H9 (cell line): Measurements from ENCODE around the gene RAD17. TPM values are rescaled to one million over a fixed set of nuclear protein-coding genes. Genes with fewer than 3 reads are reported as not detected.
"Not testable (repeated sequence)": the region's sequence is repeated elsewhere in the genome, so short reads cannot be mapped to it uniquely, and the experiment has no call there.

Experiments
- DNase-seq: peaks from one replicate; pipeline ENCODE4 v3.0.0-alpha.2; 2017
- H2AFZ ChIP-seq: one replicate; pipeline ENCODE4 v1.6.1; 2013; ENCODE audit warnings: mild to moderate bottlenecking, low read length, control low read depth, moderate library complexity
- H2AK5ac ChIP-seq: 2 replicates; pipeline ENCODE4 v1.6.1; 2013; ENCODE audit warnings: low read length, control low read depth, mixed read lengths; ENCODE audit not compliant: insufficient read length
- H2BK120ac ChIP-seq: one replicate; pipeline ENCODE4 v1.6.1; 2013; ENCODE audit warnings: low read depth, mild to moderate bottlenecking, low read length, control low read depth, inconsistent platforms; ENCODE audit not compliant: poor library complexity, severe bottlenecking
- H2BK12ac ChIP-seq: 2 replicates; pipeline ENCODE4 v1.6.1; 2013; ENCODE audit warnings: low read length, control low read depth, mixed read lengths, low read depth; ENCODE audit not compliant: insufficient read length
- H2BK15ac ChIP-seq: 2 replicates; pipeline ENCODE4 v1.6.1; 2013; ENCODE audit warnings: low read depth, low read length, control low read depth
- H2BK20ac ChIP-seq: one replicate; pipeline ENCODE4 v1.6.1; 2013; ENCODE audit warnings: low read depth, mild to moderate bottlenecking, low read length, control low read depth, inconsistent platforms; ENCODE audit not compliant: poor library complexity, severe bottlenecking
- H2BK5ac ChIP-seq: 2 replicates; pipeline ENCODE4 v1.6.1; 2013; ENCODE audit warnings: low read length, control low read depth, mixed read lengths; ENCODE audit not compliant: insufficient read length
- H3K14ac ChIP-seq: 2 replicates; pipeline ENCODE4 v1.6.1; 2013; ENCODE audit warnings: low read length, control low read depth; ENCODE audit not compliant: insufficient read depth
- H3K18ac ChIP-seq: 2 replicates; pipeline ENCODE4 v1.6.1; 2013; ENCODE audit warnings: low read depth, mild to moderate bottlenecking, mixed read lengths, low read length, control low read depth; ENCODE audit not compliant: insufficient read length
- H3K23ac ChIP-seq: 2 replicates; pipeline ENCODE4 v1.6.1; 2013; ENCODE audit warnings: low read length, control low read depth, mixed read lengths, low read depth; ENCODE audit not compliant: insufficient read length
- H3K23me2 ChIP-seq: 2 replicates; pipeline ENCODE4 v1.6.1; 2013; ENCODE audit warnings: low read depth, mild to moderate bottlenecking, mixed read lengths, low read length, control low read depth; ENCODE audit not compliant: insufficient read length, poor library complexity, severe bottlenecking
- H3K27ac ChIP-seq: 2 replicates; pipeline ENCODE4 v1.5.1; 2013; ENCODE audit warnings: low read length, control low read depth, mixed read lengths, low read depth; ENCODE audit not compliant: insufficient read length
- H3K27me3 ChIP-seq: 2 replicates; pipeline ENCODE4 v1.6.1; 2013; ENCODE audit warnings: low read length, control low read depth, inconsistent platforms; ENCODE audit not compliant: insufficient read depth
- H3K4ac ChIP-seq: 2 replicates; pipeline ENCODE4 v1.6.1; 2013; ENCODE audit warnings: low read depth, mild to moderate bottlenecking, control low read depth, inconsistent platforms, low read length, moderate library complexity
- H3K4me1 ChIP-seq: 2 replicates; pipeline ENCODE4 v1.6.1; 2013; ENCODE audit warnings: low read length, control low read depth, inconsistent platforms; ENCODE audit not compliant: insufficient read depth
- H3K4me2 ChIP-seq: 2 replicates; pipeline ENCODE4 v1.6.1; 2013; ENCODE audit warnings: low read length, control low read depth, mixed read lengths; ENCODE audit not compliant: insufficient read length, insufficient read depth
- H3K56ac ChIP-seq: 2 replicates; pipeline ENCODE4 v1.6.1; 2013; ENCODE audit warnings: low read depth, mild to moderate bottlenecking, mixed read lengths, low read length, control low read depth; ENCODE audit not compliant: insufficient read length
- H3K79me1 ChIP-seq: 2 replicates; pipeline ENCODE4 v1.6.1; 2013; ENCODE audit warnings: low read depth, mild to moderate bottlenecking, moderate library complexity, low read length, control low read depth, inconsistent platforms; ENCODE audit not compliant: insufficient read depth, poor library complexity, severe bottlenecking
- H3K79me2 ChIP-seq: 2 replicates; pipeline ENCODE4 v1.6.1; 2013; ENCODE audit warnings: low read length, control low read depth, inconsistent platforms; ENCODE audit not compliant: insufficient read depth
- H3K9ac ChIP-seq: 2 replicates; pipeline ENCODE4 v1.6.1; 2013; ENCODE audit warnings: low read length, control low read depth, mixed read lengths; ENCODE audit not compliant: insufficient read length; ENCODE audit errors: extremely low read depth
- H3K9me3 ChIP-seq: one replicate; pipeline ENCODE4 v1.6.1; 2013; ENCODE audit warnings: low read depth, low read length, inconsistent platforms; ENCODE audit not compliant: control insufficient read depth
- H3T11ph ChIP-seq: one replicate; pipeline ENCODE4 v1.6.1; 2013; ENCODE audit warnings: mild to moderate bottlenecking, low read length, control low read depth, inconsistent platforms
- H4K20me1 ChIP-seq: one replicate; pipeline ENCODE4 v1.6.1; 2013; ENCODE audit not compliant: control insufficient read depth, insufficient read length, insufficient read depth
- H4K5ac ChIP-seq: 2 replicates; pipeline ENCODE4 v1.6.1; 2013; ENCODE audit warnings: low read depth, mild to moderate bottlenecking, mixed read lengths, low read length, control low read depth; ENCODE audit not compliant: insufficient read length
- H4K8ac ChIP-seq: replicated peaks from 2 replicates; pipeline ENCODE4 v1.6.1; 2013; ENCODE audit warnings: low read length, control low read depth, mixed read lengths, low read depth; ENCODE audit not compliant: insufficient read length
- H4K91ac ChIP-seq: 2 replicates; pipeline ENCODE4 v1.6.1; 2013; ENCODE audit warnings: low read depth, mild to moderate bottlenecking, moderate library complexity, mixed read lengths, low read length, control low read depth; ENCODE audit not compliant: insufficient read length
- H3K27ac Mint-ChIP-seq, 3 experiments: 2 replicates in 2 of 3; 3 replicates in 1 of 3; pipeline ENCODE4 v1.8.0; 2020 to 2021; ENCODE audit warnings: mixed read lengths in 3 of 3, mild to moderate bottlenecking in 1 of 3, moderate library complexity in 1 of 3
- H3K27me3 Mint-ChIP-seq: 2 replicates; pipeline ENCODE4 v1.8.0; 2021; ENCODE audit warnings: low read depth, mild to moderate bottlenecking, moderate library complexity, mixed read lengths
- H3K36me3 Mint-ChIP-seq, 3 experiments: 2 replicates in 2 of 3; 3 replicates in 1 of 3; pipeline ENCODE4 v1.8.0; 2020 to 2021; ENCODE audit warnings: low read depth in 3 of 3, mixed read lengths in 3 of 3; ENCODE audit not compliant: insufficient read depth in 1 of 3
- H3K4me1 Mint-ChIP-seq, 2 experiments: 2 replicates each; pipeline ENCODE4 v1.8.0; 2020; ENCODE audit warnings: mixed read lengths in 2 of 2
- H3K4me3 Mint-ChIP-seq, 2 experiments: 2 replicates in 1 of 2; 3 replicates in 1 of 2; pipeline ENCODE4 v1.8.0; 2020 to 2021; ENCODE audit warnings: mild to moderate bottlenecking in 2 of 2, mixed read lengths in 2 of 2, moderate library complexity in 1 of 2
- H3K9me3 Mint-ChIP-seq, 2 experiments: 2 replicates in 1 of 2; 3 replicates in 1 of 2; pipeline ENCODE4 v1.8.0; 2020; ENCODE audit warnings: mild to moderate bottlenecking in 2 of 2, mixed read lengths in 2 of 2, moderate library complexity in 1 of 2
- CTCF ChIP-seq: fragments of 200-600 bp; sonication (generic); conservative IDR thresholded peaks from 3 replicates; pipeline ENCODE4 v1.8.0; 2021; ENCODE audit warnings: antibody characterized with exemption, mild to moderate bottlenecking
- WGBS: extraction: QIAGEN DNeasy Blood & Tissue Kit; methylation state at CpG from one replicate; pipeline ENCODE4 v1.1.7; 2013; ENCODE audit warnings: missing lambda C conversion rate, low lambda C conversion rate, mixed read lengths; ENCODE audit not compliant: insufficient read length; ENCODE audit errors: extremely low coverage; 5-methylcytosine and 5-hydroxymethylcytosine counted together
- total RNA-seq: library from RNA; stranded (reverse); gene quantifications from 2 replicates; pipeline ENCODE4 v1.2.1, GENCODE V29; 2021

RAD17 gene
- total RNA-seq, 1 experiment from 2014 or later = 31.9 TPM

GRCh38 chr5:69454460-69455249 is 85.0 kb downstream of the RAD17 start:
- Histone ChIP-seq H3K27me3 (no peaks in the 10 kb centered on the region), H3K4ac (no peak overlapping the region), H4K91ac (no peak overlapping the region), H3K4me1 (no peaks in the 10 kb centered on the region), H4K20me1 (no peaks in the 10 kb centered on the region), H2AFZ (no peak overlapping the region), H2BK12ac (no peak overlapping the region), H3K18ac (no peak overlapping the region), H2BK15ac (no peak overlapping the region), H3K23me2 (no peaks in the 10 kb centered on the region), H2BK5ac (no peak overlapping the region), H3K79me1 (no peaks in the 10 kb centered on the region), H3K4me2 (no peak overlapping the region), H2AK5ac (no peak overlapping the region), H4K5ac (no peak overlapping the region), H3K14ac (no peak overlapping the region), H3K27ac (no peak overlapping the region), H3K9me3 (no peaks in the 10 kb centered on the region), H3K56ac (no peak overlapping the region), H3K9ac (no peak overlapping the region), H3K23ac (no peak overlapping the region), H2BK120ac (no peak overlapping the region), H4K8ac (no peak overlapping the region), H2BK20ac (no peak overlapping the region), H3K79me2 (no peaks in the 10 kb centered on the region), H3T11ph (no peak overlapping the region)
- Mint-ChIP-seq H3K27me3 (no peaks in the 10 kb centered on the region; the same call in 1 of the 2 replicates), H3K27ac (peak overlapping the region in 1 of 3 experiments; percentile 80; a peak in 2 of 7 replicates), H3K9me3 (no peaks in the 10 kb centered on the region), H3K4me3 (no peak overlapping the region), H3K36me3 (no peaks in the 10 kb centered on the region), H3K4me1 (peaks cover 7 to 8% of the 10 kb centered on the region in 2 experiments)
- no peak for TF ChIP-seq CTCF
- WGBS = no CpG with 5 or more reads among the region's 8 CpGs
- DNase-seq = no peak

GRCh38 chr5:69455428-69455988 is 85.9 kb downstream of the RAD17 start:
- H4K5ac ChIP-seq, H4K91ac ChIP-seq, H2AFZ ChIP-seq, H3T11ph ChIP-seq, H3K18ac ChIP-seq, H3K4me2 ChIP-seq, H3K9me3 Mint-ChIP-seq, H3K27me3 ChIP-seq, H3K79me1 ChIP-seq, H3K23ac ChIP-seq, H3K9ac ChIP-seq, H3K4ac ChIP-seq, H4K20me1 ChIP-seq, H3K4me1 ChIP-seq, H3K27ac ChIP-seq, H4K8ac ChIP-seq, H3K56ac ChIP-seq, H3K27ac Mint-ChIP-seq, DNase-seq, H2BK15ac ChIP-seq, H3K79me2 ChIP-seq, H3K27me3 Mint-ChIP-seq, H3K14ac ChIP-seq, H3K4me1 Mint-ChIP-seq, H2BK12ac ChIP-seq, H3K4me3 Mint-ChIP-seq, H3K9me3 ChIP-seq, H3K23me2 ChIP-seq, H2AK5ac ChIP-seq, H3K36me3 Mint-ChIP-seq, H2BK20ac ChIP-seq, H2BK120ac ChIP-seq, H2BK5ac ChIP-seq: not testable (repeated sequence)
- WGBS = no CpG with 5 or more reads among the region's 7 CpGs
